CD4-positive, CD25-positive, alpha-beta regulatory T cell (primary cell): ENCODE measurements around the gene KCTD21. TPM values are rescaled to one million over a fixed set of nuclear protein-coding genes. Genes with fewer than 3 reads are reported as not detected.

Experiments used
- ATAC-seq, 2 donors: fragments of 150-1000 bp; cut with Tn5 transposase; one replicate each; pipeline ENCODE4 v1.10.0; 2021; ENCODE audit warnings: low read depth in 2 of 2, moderate number of reproducible peaks in 2 of 2, moderate library complexity in 1 of 2
- DNase-seq, 3 donors: peaks; one replicate each; pipeline versions ENCODE4 v3.0.0 to v3.0.0-alpha.2; 2012 to 2022; ENCODE audit warnings: mixed read lengths in 1 of 3
- H3K27ac ChIP-seq: one replicate; pipeline ENCODE4 v1.7.0; 2013; ENCODE audit warnings: mild to moderate bottlenecking, low read length; ENCODE audit not compliant: insufficient read depth, poor library complexity, severe bottlenecking
- H3K27me3 ChIP-seq: one replicate; pipeline ENCODE4 v1.7.0; 2013; ENCODE audit warnings: low read length; ENCODE audit not compliant: control insufficient read depth, insufficient read depth
- H3K36me3 ChIP-seq: one replicate; pipeline ENCODE4 v1.7.0; 2013; ENCODE audit warnings: mild to moderate bottlenecking, low read length, moderate library complexity; ENCODE audit not compliant: control insufficient read depth, insufficient read depth
- H3K4me1 ChIP-seq: 2 replicates; pipeline ENCODE4 v1.7.0; 2013; ENCODE audit warnings: mild to moderate bottlenecking, low read length; ENCODE audit not compliant: insufficient read depth, control insufficient read depth, poor library complexity, severe bottlenecking
- H3K4me3 ChIP-seq: one replicate; pipeline ENCODE4 v1.7.0; 2013; ENCODE audit warnings: low read depth, mild to moderate bottlenecking, low read length, moderate library complexity
- H3K9me3 ChIP-seq, 2 experiments: 1 replicate in 1 of 2; 2 replicates in 1 of 2; pipeline ENCODE4 v1.7.0; 2013; ENCODE audit warnings: low read length in 2 of 2, mild to moderate bottlenecking in 1 of 2, moderate library complexity in 1 of 2; ENCODE audit not compliant: control insufficient read depth in 2 of 2
- H3K27ac Mint-ChIP-seq, 3 donors: one replicate each; pipeline ENCODE4 v1.8.0; 2020 to 2022; ENCODE audit warnings: mild to moderate bottlenecking in 3 of 3, mixed read lengths in 3 of 3, moderate library complexity in 2 of 3
- H3K27me3 Mint-ChIP-seq: one replicate; pipeline ENCODE4 v1.8.0; 2022; ENCODE audit warnings: mild to moderate bottlenecking, mixed read lengths
- H3K36me3 Mint-ChIP-seq: one replicate; pipeline ENCODE4 v1.8.0; 2020; ENCODE audit warnings: mixed read lengths
- H3K4me1 Mint-ChIP-seq, 4 donors: one replicate each; pipeline ENCODE4 v1.8.0; 2020 to 2022; ENCODE audit warnings: mixed read lengths in 4 of 4, mild to moderate bottlenecking in 1 of 4
- H3K4me3 Mint-ChIP-seq, 4 donors: one replicate each; pipeline ENCODE4 v1.8.0; 2020 to 2022; ENCODE audit warnings: mild to moderate bottlenecking in 4 of 4, mixed read lengths in 4 of 4, moderate library complexity in 3 of 4
- H3K9me3 Mint-ChIP-seq, 7 donors: one replicate each; pipeline ENCODE4 v1.8.0; 2020 to 2022; ENCODE audit warnings: mixed read lengths in 7 of 7, mild to moderate bottlenecking in 3 of 7, moderate library complexity in 2 of 7
- polyA plus RNA-seq, 4 donors: library from polyadenylated mRNA; unstranded; fragments of 300-500 nt; fragmentation: Illumina TruSeq; gene quantifications; one replicate each; pipeline ENCODE4 v1.2.3, GENCODE V29; 2021
- total RNA-seq: library from RNA; stranded (reverse); gene quantifications from one replicate; pipeline ENCODE4 v1.2.3, GENCODE V29; 2022

The KCTD21 gene
- total and polyA plus RNA-seq, 5 donors from 2014 or later: 1.4 to 3.8 (median 3.2) TPM

- ATAC-seq (no peak), DNase-seq (peak in 1 of 3 donors; percentile 5)
- Mint-ChIP-seq H3K4me1 (peaks cover 19 to 41% (median 29%) of the 10 kb centered on the region in 4 donors), H3K27me3 (no peaks in the 10 kb centered on the region), H3K27ac (peak overlapping the region; percentile 78 to 96 (median 94)), H3K36me3 (peaks cover 17% of the 10 kb centered on the region), H3K9me3 (peaks cover 0 to 1% (median 0%) of the 10 kb centered on the region in 7 donors), H3K4me3 (peak overlapping the region; percentile 80 to 97 (median 94))
- Histone ChIP-seq H3K4me3 (peak overlapping the region; percentile 96), H3K27me3 (no peaks in the 10 kb centered on the region), H3K36me3 (no peaks in the 10 kb centered on the region), H3K4me1 (peaks cover 17% of the 10 kb centered on the region), H3K9me3 (no peaks in the 10 kb centered on the region), H3K27ac (peak overlapping the region; percentile 80)
These were observed 50.1 kb downstream of the KCTD21 start for GRCh38 chr11:78138291-78138690.

- H3K27ac ChIP-seq: no peak overlapping the region
- Mint-ChIP-seq H3K4me3 (no peak overlapping the region), H3K9me3 (peaks cover 0 to 1% (median 0%) of the 10 kb centered on the region in 7 donors), H3K27ac (no peak overlapping the region), H3K4me1 (peaks cover 8 to 24% (median 18%) of the 10 kb centered on the region in 4 donors), H3K27me3 (no peaks in the 10 kb centered on the region), H3K36me3 (peaks cover 16% of the 10 kb centered on the region)
- no peaks in the 10 kb centered on the region for H3K27me3 ChIP-seq
- no peak for ATAC-seq
- H3K9me3 ChIP-seq: no peaks in the 10 kb centered on the region
- H3K4me3 ChIP-seq: no peak overlapping the region
- no peak for DNase-seq
- H3K36me3 ChIP-seq: no peaks in the 10 kb centered on the region
- H3K4me1 ChIP-seq: no peaks in the 10 kb centered on the region
These were observed 56.0 kb downstream of the KCTD21 start for GRCh38 chr11:78132475-78132874.

- ATAC-seq (no peak), DNase-seq (no peak)
- Histone ChIP-seq H3K36me3 (no peaks in the 10 kb centered on the region), H3K4me3 (no peak overlapping the region), H3K27me3 (no peaks in the 10 kb centered on the region), H3K9me3 (no peaks in the 10 kb centered on the region), H3K27ac (no peak overlapping the region), H3K4me1 (no peaks in the 10 kb centered on the region)
- no peaks in the 10 kb centered on the region for H3K9me3 Mint-ChIP-seq
- no peak overlapping the region for H3K4me3 Mint-ChIP-seq
- no peaks in the 10 kb centered on the region for H3K27me3 Mint-ChIP-seq
- H3K27ac Mint-ChIP-seq: peak overlapping the region in 1 of 3 donors; percentile 8
- peaks cover 11% of the 10 kb centered on the region for H3K36me3 Mint-ChIP-seq
- peaks cover 3 to 24% (median 12%) of the 10 kb centered on the region in 4 donors for H3K4me1 Mint-ChIP-seq
These were observed 56.5 kb downstream of the KCTD21 start for GRCh38 chr11:78131956-78132355.

- ATAC-seq: no peak
- Histone ChIP-seq H3K9me3 (no peaks in the 10 kb centered on the region), H3K4me1 (no peaks in the 10 kb centered on the region), H3K27me3 (no peaks in the 10 kb centered on the region), H3K27ac (no peak overlapping the region), H3K36me3 (peaks cover 4% of the 10 kb centered on the region), H3K4me3 (no peak overlapping the region)
- peaks cover 0 to 24% (median 10%) of the 10 kb centered on the region in 4 donors for H3K4me1 Mint-ChIP-seq
- H3K4me3 Mint-ChIP-seq: no peak overlapping the region
- no peaks in the 10 kb centered on the region for H3K27me3 Mint-ChIP-seq
- no peak overlapping the region for H3K27ac Mint-ChIP-seq
- peaks cover 4% of the 10 kb centered on the region for H3K36me3 Mint-ChIP-seq
- no peaks in the 10 kb centered on the region for H3K9me3 Mint-ChIP-seq
- DNase-seq: no peak
These were observed 61.0 kb downstream of the KCTD21 start for GRCh38 chr11:78127403-78127802.

Other genes with a start within 250 kb of the KCTD21 start
- 71.9 TPM for gene INTS4, start 194.0 kb downstream of the KCTD21 start, total RNA-seq
- 10 to 100 TPM; 35.7 to 44.5 (median 42.6) TPM for gene INTS4, start 194.0 kb downstream of the KCTD21 start, polyA plus RNA-seq
- gene KCTD14, start 165.3 kb downstream of the KCTD21 start, total RNA-seq: not detected
- 1 to 10 TPM in 1 of 4 donors, under 1 TPM in 3; 0.09 to 1.4 (median 0.41) TPM for gene KCTD14, start 165.3 kb downstream of the KCTD21 start, polyA plus RNA-seq
- gene THRSP, start 124.8 kb downstream of the KCTD21 start, total RNA-seq: not detected
- under 1 TPM in 1 of 4 donors, not detected in 3; 0.20 TPM for gene THRSP, start 124.8 kb downstream of the KCTD21 start, polyA plus RNA-seq
- 43.2 TPM for gene NDUFC2, start 108.8 kb downstream of the KCTD21 start, total RNA-seq
- gene NDUFC2, start 108.8 kb downstream of the KCTD21 start, polyA plus RNA-seq: 100 to 1,000 TPM; 170 to 222 (median 189) TPM
- gene ALG8, start 49.0 kb downstream of the KCTD21 start, total RNA-seq: 20.6 TPM
- gene ALG8, start 49.0 kb downstream of the KCTD21 start, polyA plus RNA-seq: 10 to 100 TPM; 52.7 to 56.3 (median 54.5) TPM
- 15.0 TPM for gene USP35, start 293 bp upstream of the KCTD21 start, total RNA-seq
- gene USP35, start 293 bp upstream of the KCTD21 start, polyA plus RNA-seq: under 1 TPM; 0.11 to 0.84 (median 0.42) TPM
- gene GAB2, start 229.2 kb upstream of the KCTD21 start, total RNA-seq: 15.7 TPM
- gene GAB2, start 229.2 kb upstream of the KCTD21 start, polyA plus RNA-seq: under 1 TPM; 0.05 to 0.69 (median 0.45) TPM